ENCODE data around the gene DALRD3.

DALRD3 gene, protein sequence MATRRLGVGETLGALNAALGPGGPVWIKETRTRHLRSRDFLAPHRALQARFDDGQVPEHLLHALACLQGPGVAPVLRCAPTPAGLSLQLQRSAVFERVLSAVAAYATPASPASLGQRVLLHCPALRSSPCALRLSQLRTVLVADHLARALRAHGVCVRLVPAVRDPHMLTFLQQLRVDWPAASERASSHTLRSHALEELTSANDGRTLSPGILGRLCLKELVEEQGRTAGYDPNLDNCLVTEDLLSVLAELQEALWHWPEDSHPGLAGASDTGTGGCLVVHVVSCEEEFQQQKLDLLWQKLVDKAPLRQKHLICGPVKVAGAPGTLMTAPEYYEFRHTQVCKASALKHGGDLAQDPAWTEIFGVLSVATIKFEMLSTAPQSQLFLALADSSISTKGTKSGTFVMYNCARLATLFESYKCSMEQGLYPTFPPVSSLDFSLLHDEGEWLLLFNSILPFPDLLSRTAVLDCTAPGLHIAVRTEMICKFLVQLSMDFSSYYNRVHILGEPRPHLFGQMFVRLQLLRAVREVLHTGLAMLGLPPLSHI

DNA sequence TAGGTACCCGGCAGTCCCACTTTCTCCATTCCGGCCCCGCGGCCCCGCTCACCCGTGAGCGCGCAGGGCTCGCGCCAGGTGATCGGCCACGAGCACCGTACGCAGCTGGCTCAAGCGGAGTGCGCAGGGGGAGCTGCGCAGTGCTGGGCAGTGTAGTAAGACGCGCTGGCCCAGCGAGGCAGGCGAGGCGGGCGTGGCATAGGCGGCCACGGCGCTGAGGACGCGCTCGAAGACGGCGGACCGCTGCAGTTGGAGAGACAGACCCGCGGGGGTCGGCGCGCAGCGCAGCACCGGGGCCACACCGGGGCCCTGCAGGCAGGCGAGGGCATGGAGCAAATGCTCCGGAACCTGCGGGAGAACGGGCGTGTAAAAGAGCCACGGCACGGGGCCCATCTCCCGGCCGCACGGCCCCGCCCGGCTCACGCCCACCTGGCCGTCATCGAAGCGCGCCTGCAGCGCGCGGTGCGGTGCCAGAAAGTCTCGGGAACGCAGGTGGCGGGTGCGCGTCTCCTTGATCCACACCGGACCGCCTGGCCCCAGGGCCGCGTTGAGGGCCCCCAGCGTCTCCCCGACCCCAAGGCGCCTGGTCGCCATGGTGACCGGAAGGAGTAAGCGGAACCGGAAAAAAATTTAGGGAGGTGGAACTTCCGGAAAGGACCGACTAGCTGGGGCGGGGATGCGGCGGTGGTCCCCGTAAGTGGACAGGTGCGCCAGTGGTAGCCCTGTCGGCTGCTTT lies at the start of gene DALRD3:
TSS of gene DALRD3 (minus strand) at position 610 of the 736 bp plus-strand sequence. CDS start at position 594, 16 bp downstream.
- Mint-ChIP-seq H3K4me3 (peak within 1 kb of the TSS; percentile 99), H3K27me3 (no peaks in the 10 kb centered on the region), H3K9me3 (no peaks in the 10 kb centered on the region), H3K4me1 (peaks cover 29% of the 10 kb centered on the region), H3K27ac (peak within 1 kb of the TSS; percentile 59), H3K36me3 (peaks cover 4% of the 10 kb centered on the region)

DNA sequence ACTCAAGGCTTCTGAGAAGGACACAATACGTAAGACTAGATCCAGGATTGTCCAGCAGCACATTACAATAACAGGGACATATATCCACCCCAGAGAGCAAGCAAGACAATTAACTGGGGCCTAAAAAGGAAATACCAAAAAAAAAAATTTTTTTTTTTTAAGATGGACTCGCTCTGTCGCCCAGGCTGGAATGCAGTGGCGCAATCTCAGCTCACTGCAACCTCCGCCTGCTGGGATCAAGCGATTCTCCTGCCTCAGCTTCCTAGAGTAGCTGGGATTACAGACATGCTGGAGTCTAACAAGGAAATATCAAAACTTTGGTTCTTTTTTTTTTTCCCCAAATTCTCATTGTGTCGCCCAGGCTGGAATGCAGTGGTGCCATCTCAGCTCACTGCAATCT lies 39.6 kb upstream of the DALRD3 start:
- H3K9me3 Mint-ChIP-seq = no peaks in the 10 kb centered on the region
- no peaks in the 10 kb centered on the region for H3K27me3 Mint-ChIP-seq
- no peak overlapping the region for H3K27ac Mint-ChIP-seq
- H3K4me1 Mint-ChIP-seq = peaks cover 7% of the 10 kb centered on the region
- H3K36me3 Mint-ChIP-seq = peaks cover 5% of the 10 kb centered on the region
- H3K4me3 Mint-ChIP-seq = no peak overlapping the region

DNA sequence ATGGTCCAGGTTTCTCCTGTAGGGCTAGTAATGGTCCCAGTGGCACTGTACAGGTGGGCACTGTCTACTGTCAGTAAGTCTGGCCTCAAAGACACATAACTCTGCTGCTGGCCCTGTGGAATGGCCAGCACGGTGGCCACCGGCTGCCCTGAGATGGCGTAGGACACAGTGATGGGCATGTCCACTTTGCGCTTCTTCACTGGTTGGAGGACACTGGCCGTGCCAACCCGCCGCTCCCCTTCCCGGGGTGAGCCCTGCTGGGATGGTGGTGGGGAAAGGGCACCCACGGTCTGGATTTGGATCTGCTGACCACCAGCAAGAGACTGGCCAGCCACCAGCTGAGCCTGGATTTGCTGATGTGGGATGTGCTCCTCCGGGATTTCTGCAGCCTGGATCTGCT lies 38.9 kb upstream of the DALRD3 start:
- Mint-ChIP-seq H3K4me3 (no peak overlapping the region), H3K27me3 (no peaks in the 10 kb centered on the region), H3K27ac (no peak overlapping the region), H3K9me3 (no peaks in the 10 kb centered on the region), H3K36me3 (peaks cover 8% of the 10 kb centered on the region), H3K4me1 (peaks cover 10% of the 10 kb centered on the region)

DNA sequence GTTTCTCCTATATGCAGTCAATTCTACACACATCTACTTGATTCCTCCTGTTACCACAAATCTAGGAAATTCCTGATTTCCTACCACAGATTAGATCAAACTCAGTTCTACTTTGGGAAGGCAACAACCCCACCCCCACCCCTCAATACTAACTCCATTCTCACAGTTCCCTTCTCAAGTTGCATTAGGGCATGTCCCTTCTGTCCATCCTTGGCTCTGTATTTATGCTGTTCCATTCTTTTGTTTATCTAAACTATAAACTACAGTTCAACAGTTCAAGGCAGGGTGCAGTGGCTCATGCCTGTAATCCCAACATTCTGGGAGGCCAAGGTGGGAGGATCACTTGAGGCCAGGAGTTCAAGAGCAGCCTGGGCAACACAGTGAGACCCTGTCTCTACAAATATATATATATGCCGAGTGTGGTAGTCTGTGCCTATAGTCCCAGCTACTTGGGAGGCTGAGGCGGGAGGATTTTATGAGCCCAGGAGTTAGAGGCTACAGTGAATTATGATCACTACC lies 36.0 kb upstream of the DALRD3 start:
- Mint-ChIP-seq H3K27ac (peak overlapping the region; percentile 3), H3K4me1 (peaks cover 25% of the 10 kb centered on the region), H3K9me3 (no peaks in the 10 kb centered on the region), H3K27me3 (no peaks in the 10 kb centered on the region), H3K36me3 (peaks cover 11% of the 10 kb centered on the region), H3K4me3 (no peak overlapping the region)

DNA sequence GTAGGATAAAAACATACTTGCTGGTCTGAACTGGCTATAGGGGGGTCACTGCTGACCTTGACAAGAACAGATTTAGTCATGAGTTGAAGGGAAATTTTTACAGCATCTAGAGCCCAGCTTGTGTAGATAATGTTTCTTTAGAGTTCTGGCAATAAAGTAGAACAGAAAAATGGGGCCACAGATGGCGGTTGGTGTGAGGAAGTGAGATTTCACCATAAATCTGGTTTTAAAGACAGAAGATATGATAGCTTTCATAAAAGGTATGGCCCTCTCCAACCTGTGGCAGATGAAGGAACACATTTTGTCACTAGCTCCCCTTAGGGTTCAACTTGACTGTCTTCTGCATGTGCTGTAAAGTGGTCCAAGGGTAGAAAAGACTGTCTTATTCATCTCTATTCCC lies 35.2 kb upstream of the DALRD3 start:
- Mint-ChIP-seq H3K27me3 (no peaks in the 10 kb centered on the region), H3K4me3 (no peak overlapping the region), H3K4me1 (peaks cover 25% of the 10 kb centered on the region), H3K9me3 (no peaks in the 10 kb centered on the region), H3K36me3 (peaks cover 11% of the 10 kb centered on the region), H3K27ac (no peak overlapping the region)

DNA sequence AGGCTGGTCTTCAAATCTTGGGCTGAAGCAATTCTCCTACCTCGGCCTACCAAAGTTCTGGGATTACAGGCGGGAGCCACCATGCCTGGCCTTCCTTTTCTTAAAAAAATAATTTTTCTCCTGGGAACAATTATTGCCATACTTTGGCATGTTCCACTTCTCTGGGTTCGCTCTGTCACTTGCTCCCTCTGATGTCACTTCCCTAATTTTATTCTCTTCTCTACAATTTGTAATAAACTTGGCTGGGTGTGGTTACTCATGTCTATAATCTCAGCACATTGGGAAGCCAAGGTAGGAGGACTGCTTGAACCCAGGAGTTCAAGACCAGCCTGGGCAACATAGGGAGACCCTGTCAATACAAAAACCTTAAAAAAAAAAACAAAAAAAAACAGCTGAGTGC lies 16.9 kb upstream of the DALRD3 start:
- Mint-ChIP-seq H3K36me3 (peaks cover 5% of the 10 kb centered on the region), H3K4me3 (no peak overlapping the region), H3K27me3 (no peaks in the 10 kb centered on the region), H3K27ac (peak overlapping the region; percentile 41), H3K9me3 (no peaks in the 10 kb centered on the region), H3K4me1 (no peaks in the 10 kb centered on the region)

DNA sequence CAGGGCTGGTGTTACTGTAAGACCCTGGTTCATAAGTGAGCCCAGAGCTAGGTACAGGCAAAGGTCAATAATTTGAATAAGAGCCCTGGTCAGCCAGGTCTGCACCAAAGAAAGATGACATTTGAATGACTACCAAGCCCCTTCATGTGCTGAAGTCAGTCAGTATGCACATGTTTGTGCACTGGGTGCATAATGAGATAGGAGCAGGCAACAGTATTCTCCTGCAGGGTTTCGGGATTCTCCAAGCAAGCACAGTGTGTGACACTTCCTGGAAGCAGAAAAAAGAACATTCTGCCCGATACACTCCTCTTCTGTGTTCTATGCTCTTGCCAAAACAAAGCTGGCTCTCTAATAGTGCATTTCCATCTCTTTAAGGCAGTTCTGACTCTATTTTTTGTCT lies 16.3 kb upstream of the DALRD3 start:
- H3K36me3 Mint-ChIP-seq = peaks cover 5% of the 10 kb centered on the region
- H3K9me3 Mint-ChIP-seq = no peaks in the 10 kb centered on the region
- no peak overlapping the region for H3K4me3 Mint-ChIP-seq
- peaks cover 2% of the 10 kb centered on the region for H3K4me1 Mint-ChIP-seq
- no peaks in the 10 kb centered on the region for H3K27me3 Mint-ChIP-seq
- peak overlapping the region; percentile 23 for H3K27ac Mint-ChIP-seq

DNA sequence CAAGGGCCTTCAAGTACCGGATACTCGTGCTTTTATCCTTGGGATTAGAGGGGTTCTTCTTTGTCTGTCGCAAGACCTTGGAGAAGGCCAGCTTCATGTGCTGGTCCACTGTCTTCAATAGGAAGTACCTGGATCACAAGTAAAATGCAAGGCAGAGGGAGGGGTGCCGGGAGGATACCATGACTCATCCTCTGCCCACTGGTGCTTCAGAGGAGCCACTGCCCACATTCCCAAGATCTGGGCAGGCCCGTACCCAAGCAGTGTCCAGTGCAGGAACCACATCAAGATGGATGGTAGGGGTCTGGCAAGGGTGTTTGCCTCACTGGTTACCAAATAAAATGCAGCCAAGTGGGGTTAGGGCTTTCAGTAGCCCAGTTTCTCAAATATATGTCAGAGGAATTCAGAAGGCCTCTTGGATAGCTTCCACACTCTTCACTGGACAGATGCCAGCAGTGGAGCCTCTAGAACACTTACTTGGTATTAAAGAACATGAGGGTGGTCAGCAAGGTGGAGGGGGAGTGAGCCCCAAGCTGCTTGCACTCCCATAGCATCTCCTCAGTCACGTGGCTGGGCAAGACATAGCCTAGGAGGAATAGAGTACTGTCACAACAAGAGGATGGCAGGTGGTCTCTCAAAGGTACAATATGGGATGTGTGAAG lies 14.4 kb upstream of the DALRD3 start:
- peak overlapping the region; percentile 3 for H3K27ac Mint-ChIP-seq
- H3K9me3 Mint-ChIP-seq = no peaks in the 10 kb centered on the region
- H3K4me3 Mint-ChIP-seq = no peak overlapping the region
- peaks cover 18% of the 10 kb centered on the region for H3K4me1 Mint-ChIP-seq
- no peaks in the 10 kb centered on the region for H3K27me3 Mint-ChIP-seq
- peaks cover 13% of the 10 kb centered on the region for H3K36me3 Mint-ChIP-seq

DNA sequence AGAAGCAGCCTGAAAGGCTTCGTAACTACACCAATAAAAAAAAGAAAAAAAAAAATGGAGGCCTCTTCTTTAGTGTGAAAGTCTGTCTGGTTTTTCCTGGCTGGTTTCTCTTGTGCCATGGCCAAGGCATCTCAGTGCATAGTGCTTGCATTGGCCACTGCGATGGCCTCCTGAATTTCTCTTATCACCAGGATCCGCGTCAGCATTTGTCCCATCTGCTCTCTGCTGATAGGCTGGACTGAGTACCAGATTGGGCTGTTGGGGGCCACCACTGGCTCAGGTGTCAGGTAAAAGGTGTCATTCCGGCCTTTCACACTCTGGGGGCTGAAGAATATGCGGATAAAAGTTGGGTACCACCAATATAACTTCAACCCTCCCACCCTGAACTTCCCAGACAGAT lies 11.9 kb upstream of the DALRD3 start:
- H3K4me3 Mint-ChIP-seq = no peak overlapping the region
- no peaks in the 10 kb centered on the region for H3K27me3 Mint-ChIP-seq
- no peaks in the 10 kb centered on the region for H3K9me3 Mint-ChIP-seq
- H3K4me1 Mint-ChIP-seq = peaks cover 33% of the 10 kb centered on the region
- H3K27ac Mint-ChIP-seq = no peak overlapping the region
- H3K36me3 Mint-ChIP-seq = peaks cover 22% of the 10 kb centered on the region

DNA sequence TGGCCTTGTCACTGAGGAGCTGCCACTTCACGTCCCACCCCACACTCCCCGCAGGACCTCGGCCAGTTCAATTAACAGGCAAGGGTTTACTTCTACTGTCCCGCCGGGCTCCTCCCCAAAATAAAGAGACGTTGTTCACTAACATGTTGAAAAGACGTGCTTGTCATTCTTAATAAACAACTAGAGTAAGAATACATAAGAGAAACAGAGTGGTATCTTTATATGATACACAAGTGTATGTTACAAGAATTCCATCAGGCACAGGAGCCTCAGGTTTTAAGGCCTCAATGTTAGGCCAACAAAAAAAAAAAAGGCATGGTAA lies 11.1 kb upstream of the DALRD3 start:
- Mint-ChIP-seq H3K4me3 (peak overlapping the region; percentile 98), H3K27ac (peak overlapping the region; percentile 97), H3K9me3 (no peaks in the 10 kb centered on the region), H3K4me1 (peaks cover 41% of the 10 kb centered on the region), H3K27me3 (no peaks in the 10 kb centered on the region), H3K36me3 (peaks cover 22% of the 10 kb centered on the region)

DNA sequence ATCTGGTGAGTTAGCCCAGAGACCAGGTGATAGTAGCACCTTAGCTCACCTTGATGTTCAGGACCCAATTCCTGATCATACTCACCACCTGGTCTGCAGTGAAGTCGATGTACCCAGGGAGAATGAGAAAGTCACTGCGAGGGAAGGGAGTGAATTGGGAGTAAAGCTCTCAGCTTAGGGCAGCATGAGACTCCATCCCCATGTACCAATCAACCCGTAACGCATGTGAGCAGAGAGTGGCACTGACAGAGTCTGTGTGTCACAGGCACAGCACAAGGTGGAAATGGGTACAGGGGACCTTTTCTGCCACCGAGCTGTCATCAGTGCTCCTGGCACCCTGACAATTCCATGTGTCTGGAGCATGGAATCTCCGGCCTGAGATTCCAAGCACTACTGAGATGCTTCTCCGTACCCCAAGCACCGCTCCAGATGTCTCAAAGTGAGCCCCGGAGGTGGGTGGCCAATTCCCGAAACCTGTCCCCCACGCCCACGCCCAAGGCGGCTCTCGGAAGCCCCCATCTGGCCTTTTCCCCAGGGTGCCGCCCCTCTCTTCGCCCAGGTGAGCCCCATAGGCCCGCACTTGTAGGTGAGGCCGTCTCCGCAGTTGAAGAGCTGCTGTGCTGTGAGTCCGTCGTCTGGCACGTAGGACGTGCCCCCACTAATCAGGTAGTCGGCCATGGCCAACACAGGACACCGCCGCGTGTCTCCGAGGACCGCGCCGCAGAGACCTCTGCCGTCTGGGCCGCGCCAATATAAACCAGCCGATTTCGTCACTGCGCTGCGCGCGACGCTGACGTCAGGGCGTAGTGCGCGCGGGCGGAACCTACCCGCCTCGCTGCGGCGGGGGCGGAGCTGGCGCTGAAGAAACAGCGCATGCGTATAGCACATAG lies 10.5 kb upstream of the DALRD3 start, which contains the start of gene IMPDH2:
TSS of gene IMPDH2 (minus strand) at position 726 of the 890 bp plus-strand sequence. CDS start at position 678, 48 bp downstream.
- H3K4me3 Mint-ChIP-seq = peak within 1 kb of the TSS; percentile 98
- H3K4me1 Mint-ChIP-seq = peaks cover 47% of the 10 kb centered on the region
- no peaks in the 10 kb centered on the region for H3K9me3 Mint-ChIP-seq
- H3K36me3 Mint-ChIP-seq = peaks cover 22% of the 10 kb centered on the region
- H3K27me3 Mint-ChIP-seq = no peaks in the 10 kb centered on the region
- peak within 1 kb of the TSS; percentile 97 for H3K27ac Mint-ChIP-seq

DNA sequence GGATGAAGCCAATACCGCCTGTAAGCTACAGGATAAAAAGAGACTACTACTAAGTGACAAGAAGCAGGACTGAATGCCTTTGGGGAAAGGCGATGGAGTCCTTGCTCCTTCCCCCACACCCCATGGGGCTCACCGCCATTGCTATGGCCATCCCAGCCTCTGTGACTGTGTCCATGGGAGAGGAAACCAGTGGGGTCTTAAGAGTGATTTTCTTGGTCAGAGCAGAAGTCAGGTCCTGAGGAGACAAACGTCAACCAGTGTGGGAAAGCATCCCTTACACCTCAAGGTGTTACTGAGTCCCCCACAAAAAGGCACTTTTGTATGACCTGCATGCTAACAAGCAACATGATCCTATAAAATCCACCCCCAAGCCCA lies 9.9 kb upstream of the DALRD3 start:
- peaks cover 51% of the 10 kb centered on the region for H3K4me1 Mint-ChIP-seq
- H3K27me3 Mint-ChIP-seq = no peaks in the 10 kb centered on the region
- H3K27ac Mint-ChIP-seq = peak overlapping the region; percentile 97
- peaks cover 22% of the 10 kb centered on the region for H3K36me3 Mint-ChIP-seq
- peak overlapping the region; percentile 98 for H3K4me3 Mint-ChIP-seq
- H3K9me3 Mint-ChIP-seq = no peaks in the 10 kb centered on the region

DNA sequence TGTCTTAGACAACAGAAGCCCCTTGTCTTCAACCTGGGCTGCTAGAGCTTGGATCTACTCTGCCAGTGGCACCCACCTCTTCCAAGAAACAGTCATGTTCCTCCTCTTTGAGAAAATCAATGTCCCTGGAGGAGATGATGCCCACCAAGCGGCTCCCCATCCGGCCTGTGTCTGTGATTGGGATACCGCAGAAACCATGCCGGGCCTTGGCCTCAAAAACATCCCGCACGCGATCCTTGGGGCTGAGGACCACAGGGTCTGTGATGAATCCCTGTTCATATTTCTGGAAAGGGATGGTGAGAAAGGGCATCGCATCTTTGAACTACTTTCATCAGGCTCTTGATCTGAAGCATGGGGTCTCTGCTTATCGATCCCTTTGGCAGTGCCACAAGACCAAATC lies 9.3 kb upstream of the DALRD3 start:
- Mint-ChIP-seq H3K27ac (peak overlapping the region; percentile 97), H3K27me3 (no peaks in the 10 kb centered on the region), H3K4me1 (peaks cover 55% of the 10 kb centered on the region), H3K9me3 (no peaks in the 10 kb centered on the region), H3K4me3 (peak overlapping the region; percentile 98), H3K36me3 (peaks cover 24% of the 10 kb centered on the region)

DNA sequence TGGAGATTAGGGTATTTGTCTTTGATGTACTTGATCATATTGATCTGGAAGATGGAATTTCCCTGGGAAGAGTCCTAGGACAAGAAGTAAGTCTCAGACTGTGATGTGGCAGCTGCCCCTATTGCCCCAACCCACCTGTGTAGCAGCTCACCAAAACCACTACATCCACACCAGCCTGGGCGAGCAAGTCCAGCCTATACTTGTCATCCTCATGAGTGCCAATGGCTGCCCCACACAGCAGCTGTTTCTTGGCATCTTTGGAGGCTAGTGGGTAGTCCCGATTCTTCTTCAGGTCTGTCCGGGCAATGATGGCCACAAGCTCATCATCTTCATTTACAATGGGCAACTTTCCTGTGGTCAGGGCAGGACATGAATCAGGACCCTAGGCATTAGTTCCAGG lies 8.2 kb upstream of the DALRD3 start:
- H3K4me1 Mint-ChIP-seq = peaks cover 55% of the 10 kb centered on the region
- H3K27ac Mint-ChIP-seq = peak overlapping the region; percentile 35
- peaks cover 25% of the 10 kb centered on the region for H3K36me3 Mint-ChIP-seq
- H3K27me3 Mint-ChIP-seq = no peaks in the 10 kb centered on the region
- peak overlapping the region; percentile 26 for H3K4me3 Mint-ChIP-seq
- no peaks in the 10 kb centered on the region for H3K9me3 Mint-ChIP-seq

All from activated naive CD4-positive, alpha-beta T cell treated with anti-CD3 and anti-CD28 coated beads, Interleukin-2, amount 50 U/mL, for 24 hours (primary cell).